Brain microvascular endothelial cell (primary cell): ENCODE data around the gene AKR1D1.

Experiments used
- DNase-seq: peaks from one replicate; pipeline ENCODE4 v3.0.0-alpha.2; 2020
- H3K27ac ChIP-seq: fragments of 250-450 bp; sonication (Bioruptor Pico); 2 replicates; pipeline ENCODE4 v1.5.1; 2020; ENCODE audit warnings: mild to moderate bottlenecking, moderate library complexity
- H3K27me3 ChIP-seq: fragments of 250-450 bp; sonication (Bioruptor Pico); replicated peaks from 2 replicates; pipeline ENCODE4 v1.5.1; 2020; ENCODE audit warnings: mild to moderate bottlenecking
- H3K36me3 ChIP-seq: fragments of 250-450 bp; sonication (Bioruptor Pico); replicated peaks from 2 replicates; pipeline ENCODE4 v1.5.1; 2020; ENCODE audit warnings: mild to moderate bottlenecking
- H3K4me3 ChIP-seq: 2 replicates; pipeline ENCODE4 v1.5.1; 2011; ENCODE audit warnings: low read depth, mild to moderate bottlenecking, control low read depth, low read length, moderate library complexity
- CTCF ChIP-seq: IDR thresholded peaks from 2 replicates; pipeline ENCODE4 v1.5.1; 2011; ENCODE audit warnings: low read depth, mild to moderate bottlenecking, moderate library complexity, low read length, control low read depth, inconsistent platforms; ENCODE audit errors: missing control alignments
- in situ Hi-C: cut with HindIII; loops from 2 replicates; pipeline ENCODE4 v1.10.0; 2017; ENCODE audit warnings: low sequenced_read_pairs, low pct_ligation_motif_present

AKR1D1 gene

GRCh38 chr7:138076196-138076595, at the start of gene AKR1D1:
AKR1D1 (plus strand) TSS chr7:138076459; CDS start chr7:138076519, 60 bp downstream.
- no peak within 1 kb of the TSS for H3K27ac ChIP-seq
- no peak for TF ChIP-seq CTCF

GRCh38 chr7:138027100-138027499, 49.2 kb upstream of the AKR1D1 start:
- TF ChIP-seq CTCF = no peak
- in situ Hi-C loops = no loop called here
- Histone ChIP-seq H3K36me3 (no peaks in the 10 kb centered on the region), H3K27ac (no peak overlapping the region), H3K27me3 (no peaks in the 10 kb centered on the region), H3K4me3 (no peak overlapping the region)
- no peak for DNase-seq

More at GRCh38 chr7:138076196-138076595, at the start of gene AKR1D1:
- H3K4me3 ChIP-seq = no peak within 1 kb of the TSS
- H3K27me3 ChIP-seq = no peaks in the 10 kb centered on the region
- H3K36me3 ChIP-seq = no peaks in the 10 kb centered on the region
- no peak for DNase-seq
- in situ Hi-C loops = no loop called here

- DNase-seq = no peak
- Histone ChIP-seq H3K27ac (no peak overlapping the region), H3K27me3 (no peaks in the 10 kb centered on the region), H3K4me3 (no peak overlapping the region), H3K36me3 (no peaks in the 10 kb centered on the region)
- in situ Hi-C loops = no loop called here
- no peak for TF ChIP-seq CTCF
Measured at GRCh38 chr7:138029126-138029525, 47.1 kb upstream of the AKR1D1 start.

GRCh38 chr7:138029941-138030340, 46.3 kb upstream of the AKR1D1 start:
- Histone ChIP-seq H3K27me3 (no peaks in the 10 kb centered on the region), H3K27ac (no peak overlapping the region), H3K4me3 (no peak overlapping the region), H3K36me3 (no peaks in the 10 kb centered on the region)
- no peak for TF ChIP-seq CTCF
- no peak for DNase-seq
- in situ Hi-C loops = no loop called here

GRCh38 chr7:138030679-138031351, 45.4 kb upstream of the AKR1D1 start:
- no peaks in the 10 kb centered on the region for H3K27me3 ChIP-seq
- H3K4me3 ChIP-seq = no peak overlapping the region
- no peaks in the 10 kb centered on the region for H3K36me3 ChIP-seq
- in situ Hi-C loops = no loop called here
- peak; percentile 16 for DNase-seq
- TF ChIP-seq CTCF = no peak
- H3K27ac ChIP-seq = no peak overlapping the region

GRCh38 chr7:138032186-138032585, 44.1 kb upstream of the AKR1D1 start:
- no peak for TF ChIP-seq CTCF
- no peak overlapping the region for H3K4me3 ChIP-seq
- H3K27me3 ChIP-seq = no peaks in the 10 kb centered on the region
- no peak for DNase-seq
- no peaks in the 10 kb centered on the region for H3K36me3 ChIP-seq
- H3K27ac ChIP-seq = no peak overlapping the region
- in situ Hi-C loops = no loop called here
